ENCODE measurements around the gene PCDHA9.
"Not testable (repeated sequence)": the region's sequence is repeated elsewhere in the genome, so short reads cannot be mapped to it uniquely, and the experiment has no call there.

PCDHA9 gene

GRCh38 chr5:140876541-140877261 lies 28.5 kb downstream of the PCDHA9 start:
- DNase-seq (ENCODE audit: low read depth, low spot score); H3K27ac ChIP-seq: not testable (repeated sequence)

- DNase-seq (ENCODE audit: low read depth, low spot score): no peak
- no peak overlapping the region for H3K27ac ChIP-seq
Measured at GRCh38 chr5:140877262-140877581, 29.0 kb downstream of the PCDHA9 start.

- H3K27ac ChIP-seq: no peak within 1 kb of the TSS
- no peak for DNase-seq (ENCODE audit: low read depth, low spot score)
Measured at GRCh38 chr5:140881889-140882590, 33.9 kb downstream of the PCDHA9 start, which contains the start of gene PCDHA13. TSS of gene PCDHA13 (plus strand) at chr5:140882124. CDS start at chr5:140882269, 145 bp downstream.

GRCh38 chr5:140882591-140882899 lies 34.4 kb downstream of the PCDHA9 start:
- DNase-seq (ENCODE audit: low read depth, low spot score): no peak
- H3K27ac ChIP-seq: no peak overlapping the region

- H3K27ac ChIP-seq: no peak overlapping the region
Measured at GRCh38 chr5:140883373-140883772, 35.2 kb downstream of the PCDHA9 start.

GRCh38 chr5:140883927-140884697 lies 35.9 kb downstream of the PCDHA9 start:
- DNase-seq (ENCODE audit: low read depth, low spot score): no peak
- no peak overlapping the region for H3K27ac ChIP-seq

More at GRCh38 chr5:140883373-140883772, 35.2 kb downstream of the PCDHA9 start:
- DNase-seq (ENCODE audit: low read depth, low spot score): no peak

Data from epithelial cell of prostate (primary cell).